MM.1S (cell line): ENCODE measurements around the gene FOS.

Experiments used
- DNase-seq: peaks from one replicate; pipeline ENCODE4 v3.0.0-alpha.2; 2015
- H2AFZ ChIP-seq: fragments of 300-600 bp; sonication (generic); 2 replicates; pipeline ENCODE4 v1.6.0; 2016; ENCODE audit warnings: antibody characterized with exemption, low read length
- H3F3A ChIP-seq: fragments of 300-600 bp; sonication (generic); 2 replicates; pipeline ENCODE4 v1.6.1; 2016; ENCODE audit warnings: mild to moderate bottlenecking, antibody characterized with exemption, low read length, moderate library complexity, mixed read lengths; ENCODE audit not compliant: insufficient read depth
- H3K27ac ChIP-seq: fragments of 300-600 bp; sonication (generic); 2 replicates; pipeline ENCODE4 v1.5.1; 2016; ENCODE audit warnings: mild to moderate bottlenecking, low read length
- H3K27me3 ChIP-seq: fragments of 300-600 bp; sonication (generic); replicated peaks from 2 replicates; pipeline ENCODE4 v1.6.0; 2016; ENCODE audit warnings: low read length; ENCODE audit not compliant: insufficient read depth
- H3K36me3 ChIP-seq: fragments of 300-600 bp; sonication (generic); replicated peaks from 2 replicates; pipeline ENCODE4 v1.6.1; 2016; ENCODE audit warnings: mild to moderate bottlenecking, low read length, mixed read lengths; ENCODE audit not compliant: insufficient read depth
- H3K4me1 ChIP-seq: fragments of 300-600 bp; sonication (generic); 2 replicates; pipeline ENCODE4 v1.6.1; 2016; ENCODE audit warnings: low read length, mixed read lengths
- H3K4me2 ChIP-seq: fragments of 300-600 bp; sonication (generic); 2 replicates; pipeline ENCODE4 v1.6.0; 2016; ENCODE audit warnings: low read depth, low read length
- H3K4me3 ChIP-seq: fragments of 300-600 bp; sonication (generic); 2 replicates; pipeline ENCODE4 v1.5.1; 2016; ENCODE audit warnings: low read length, mixed read lengths
- H3K79me2 ChIP-seq: fragments of 300-600 bp; sonication (generic); 2 replicates; pipeline ENCODE4 v1.6.1; 2016; ENCODE audit warnings: mixed run types, low read length, mixed read lengths
- H3K9ac ChIP-seq: fragments of 300-600 bp; sonication (generic); 2 replicates; pipeline ENCODE4 v1.6.1; 2016; ENCODE audit warnings: low read length, mixed read lengths
- H3K9me2 ChIP-seq: fragments of 300-600 bp; sonication (generic); replicated peaks from 2 replicates; pipeline ENCODE4 v1.6.1; 2016; ENCODE audit warnings: mild to moderate bottlenecking, low read length, mixed read lengths; ENCODE audit not compliant: insufficient read depth
- H3K9me3 ChIP-seq: fragments of 300-600 bp; sonication (generic); replicated peaks from 2 replicates; pipeline ENCODE4 v1.6.1; 2016; ENCODE audit warnings: mild to moderate bottlenecking, low read length, mixed read lengths; ENCODE audit not compliant: insufficient read depth
- H4K20me1 ChIP-seq: fragments of 300-600 bp; sonication (generic); 2 replicates; pipeline ENCODE4 v1.6.1; 2016; ENCODE audit warnings: mild to moderate bottlenecking, low read length, moderate library complexity, mixed read lengths; ENCODE audit not compliant: insufficient read depth
- EZH2 ChIP-seq: fragments of 300-600 bp; sonication (generic); optimal IDR thresholded peaks from 2 replicates; pipeline ENCODE3; 2017; ENCODE audit warnings: low read depth, mild to moderate bottlenecking, antibody characterized with exemption, low read length, mixed read lengths
- EZH2phosphoT487 ChIP-seq: fragments of 300-600 bp; sonication (generic); IDR thresholded peaks from 2 replicates; pipeline ENCODE4 v1.6.1; 2018; ENCODE audit warnings: antibody characterized with exemption, low read length
- TF ChIP-seq, protein P1 (sequence below): fragments of 300-600 bp; sonication (generic); IDR thresholded peaks from 2 replicates; pipeline ENCODE4 v1.5.1; 2016; ENCODE audit warnings: antibody characterized with exemption, low read length, mixed read lengths

The FOS gene

DNA sequence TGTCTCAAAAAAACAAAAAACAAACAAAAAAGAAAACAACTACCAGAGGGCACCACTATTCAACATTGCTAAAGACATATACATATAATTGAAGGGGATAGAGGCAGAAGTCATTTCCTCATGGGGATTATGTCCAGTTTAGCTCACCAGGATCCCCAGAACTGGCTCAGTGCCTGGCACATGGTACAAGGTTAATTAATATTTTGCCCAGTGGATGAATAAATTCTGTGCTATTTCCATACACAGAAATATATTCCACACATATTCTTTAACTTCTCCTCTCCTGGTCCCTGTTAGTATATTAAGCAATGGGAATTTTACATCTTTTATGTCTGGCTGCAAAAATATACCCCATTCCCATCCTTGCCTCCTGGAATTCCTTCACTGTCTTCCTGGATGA lies 6.7 kb downstream of the FOS start:
- H3K79me2 ChIP-seq, result no peaks in the 10 kb centered on the region
- no peaks in the 10 kb centered on the region for H3K36me3 ChIP-seq
- H3F3A ChIP-seq, result no peaks in the 10 kb centered on the region
- H3K9ac ChIP-seq, result no peak overlapping the region
- H3K27ac ChIP-seq, result no peak overlapping the region
- H3K4me2 ChIP-seq, result no peak overlapping the region
- no peak for DNase-seq
- H3K9me3 ChIP-seq, result no peaks in the 10 kb centered on the region
- no peak overlapping the region for H2AFZ ChIP-seq
- TF ChIP-seq EZH2phosphoT487 (no peak), EZH2 (no peak)
- TF ChIP-seq, protein P1, sequence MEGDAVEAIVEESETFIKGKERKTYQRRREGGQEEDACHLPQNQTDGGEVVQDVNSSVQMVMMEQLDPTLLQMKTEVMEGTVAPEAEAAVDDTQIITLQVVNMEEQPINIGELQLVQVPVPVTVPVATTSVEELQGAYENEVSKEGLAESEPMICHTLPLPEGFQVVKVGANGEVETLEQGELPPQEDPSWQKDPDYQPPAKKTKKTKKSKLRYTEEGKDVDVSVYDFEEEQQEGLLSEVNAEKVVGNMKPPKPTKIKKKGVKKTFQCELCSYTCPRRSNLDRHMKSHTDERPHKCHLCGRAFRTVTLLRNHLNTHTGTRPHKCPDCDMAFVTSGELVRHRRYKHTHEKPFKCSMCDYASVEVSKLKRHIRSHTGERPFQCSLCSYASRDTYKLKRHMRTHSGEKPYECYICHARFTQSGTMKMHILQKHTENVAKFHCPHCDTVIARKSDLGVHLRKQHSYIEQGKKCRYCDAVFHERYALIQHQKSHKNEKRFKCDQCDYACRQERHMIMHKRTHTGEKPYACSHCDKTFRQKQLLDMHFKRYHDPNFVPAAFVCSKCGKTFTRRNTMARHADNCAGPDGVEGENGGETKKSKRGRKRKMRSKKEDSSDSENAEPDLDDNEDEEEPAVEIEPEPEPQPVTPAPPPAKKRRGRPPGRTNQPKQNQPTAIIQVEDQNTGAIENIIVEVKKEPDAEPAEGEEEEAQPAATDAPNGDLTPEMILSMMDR, result no peak
- no peaks in the 10 kb centered on the region for H4K20me1 ChIP-seq
- no peaks in the 10 kb centered on the region for H3K9me2 ChIP-seq
- H3K27me3 ChIP-seq, result no peaks in the 10 kb centered on the region
- no peaks in the 10 kb centered on the region for H3K4me1 ChIP-seq
- no peak overlapping the region for H3K4me3 ChIP-seq

DNA sequence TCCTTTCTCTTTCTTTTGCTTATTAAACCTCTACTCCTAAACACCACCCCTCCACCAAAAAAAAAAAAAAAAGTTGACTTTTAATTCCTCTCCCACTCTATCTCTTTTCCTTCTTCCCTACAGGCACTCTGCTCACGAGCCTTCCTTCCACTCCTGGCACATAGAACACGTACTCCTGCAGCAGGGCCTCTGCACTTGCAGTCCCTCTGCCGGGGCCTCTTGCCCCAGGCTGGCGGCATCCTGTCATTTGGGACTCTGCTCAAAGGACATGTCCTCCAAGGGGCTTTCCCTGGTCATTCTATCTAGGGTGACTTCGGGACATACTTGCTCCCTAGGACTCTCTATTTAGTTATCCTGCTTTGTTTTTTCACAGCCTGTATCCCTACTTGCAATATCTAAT lies 7.7 kb downstream of the FOS start:
- no peak overlapping the region for H3K27ac ChIP-seq
- no peaks in the 10 kb centered on the region for H3K36me3 ChIP-seq
- H3K9me2 ChIP-seq, result no peaks in the 10 kb centered on the region
- H3K4me3 ChIP-seq, result no peak overlapping the region
- H2AFZ ChIP-seq, result no peak overlapping the region
- no peaks in the 10 kb centered on the region for H3K27me3 ChIP-seq
- H3K79me2 ChIP-seq, result no peaks in the 10 kb centered on the region
- H3K4me2 ChIP-seq, result no peak overlapping the region
- no peak for DNase-seq
- H3K4me1 ChIP-seq, result no peaks in the 10 kb centered on the region
- no peaks in the 10 kb centered on the region for H3K9me3 ChIP-seq
- H3K9ac ChIP-seq, result no peak overlapping the region
- no peak for TF ChIP-seq EZH2phosphoT487
- TF ChIP-seq EZH2, result no peak
- TF ChIP-seq, protein P1, result no peak
- no peaks in the 10 kb centered on the region for H4K20me1 ChIP-seq
- H3F3A ChIP-seq, result no peaks in the 10 kb centered on the region

DNA sequence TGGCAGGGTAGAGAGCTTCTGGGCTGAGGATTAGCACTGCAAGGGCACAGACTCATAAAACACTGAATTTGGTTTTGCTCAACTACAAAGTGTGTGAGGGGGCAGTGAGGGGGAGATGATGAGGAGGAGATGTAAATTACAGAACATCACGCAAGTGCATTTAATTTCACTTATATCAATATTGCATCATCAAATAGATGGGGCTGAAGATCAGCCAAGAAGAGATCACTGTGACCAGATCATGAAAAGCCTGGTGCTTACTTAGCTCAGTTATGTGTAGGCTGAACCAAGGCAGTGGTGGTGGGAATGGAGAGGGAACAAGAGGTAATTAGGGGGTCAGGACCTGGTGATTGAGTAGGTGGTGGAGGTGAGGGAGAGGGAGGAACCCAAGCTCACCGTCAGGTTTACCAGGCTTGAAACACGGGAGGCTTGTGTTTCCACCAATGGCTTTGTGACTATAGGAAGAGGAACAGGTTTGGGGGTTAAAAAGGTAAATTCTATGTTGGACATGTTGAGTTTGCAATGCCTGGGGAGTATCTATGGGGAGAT lies 11.3 kb downstream of the FOS start:
- H3K79me2 ChIP-seq, result no peaks in the 10 kb centered on the region
- H3K9ac ChIP-seq, result no peak overlapping the region
- no peak for DNase-seq
- H3K4me1 ChIP-seq, result no peaks in the 10 kb centered on the region
- H4K20me1 ChIP-seq, result no peaks in the 10 kb centered on the region
- H3K36me3 ChIP-seq, result no peaks in the 10 kb centered on the region
- no peaks in the 10 kb centered on the region for H3K9me2 ChIP-seq
- H2AFZ ChIP-seq, result no peak overlapping the region
- no peak overlapping the region for H3K4me2 ChIP-seq
- H3F3A ChIP-seq, result no peaks in the 10 kb centered on the region
- no peak overlapping the region for H3K4me3 ChIP-seq
- TF ChIP-seq, protein P1, result no peak
- no peaks in the 10 kb centered on the region for H3K9me3 ChIP-seq
- no peaks in the 10 kb centered on the region for H3K27me3 ChIP-seq
- H3K27ac ChIP-seq, result no peak overlapping the region
